Measurements from ENCODE around the gene TDRD9. TPM values are rescaled to one million over a fixed set of nuclear protein-coding genes. Genes with fewer than 3 reads are reported as not detected.

Gene TDRD9
- total RNA-seq, 2 experiments from 2014 or later, result 0.33 to 0.62 TPM

DNA sequence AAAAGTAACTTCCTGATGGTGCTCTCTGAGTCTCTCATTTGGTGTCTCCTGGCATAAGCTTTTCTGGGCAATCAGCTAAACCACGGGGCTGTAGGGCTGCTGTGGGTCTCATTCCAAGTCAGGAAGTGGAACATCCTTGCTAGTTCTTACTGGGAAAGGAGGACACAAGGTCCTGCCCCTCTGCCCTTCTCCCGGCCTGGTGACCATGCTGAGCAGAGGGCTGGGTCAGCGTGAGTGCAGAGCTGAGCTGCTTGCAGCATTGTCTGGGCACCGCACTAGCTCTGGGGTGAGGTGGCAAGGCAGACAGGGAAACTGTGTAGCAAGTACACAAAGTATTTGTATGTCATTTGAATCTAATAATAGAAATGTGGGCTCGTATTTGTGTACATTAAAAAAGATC is 112.3 kb downstream of the TDRD9 start:
- DNase-seq (no peak), ATAC-seq (ENCODE audit: low read depth) (no peak)
- Mint-ChIP-seq H3K27me3 (peaks cover 19% of the 10 kb centered on the region), H3K4me1 (no peaks in the 10 kb centered on the region), H3K4me3 (no peak overlapping the region), H3K36me3 (no peaks in the 10 kb centered on the region), H3K27ac (no peak overlapping the region), H3K9me3 (no peaks in the 10 kb centered on the region)
- POLR2A ChIA-PET, result no interaction called here

- Mint-ChIP-seq H3K27ac (no peak overlapping the region), H3K4me1 (no peaks in the 10 kb centered on the region), H3K4me3 (no peak overlapping the region), H3K36me3 (no peaks in the 10 kb centered on the region), H3K9me3 (no peaks in the 10 kb centered on the region), H3K27me3 (peaks cover 16% of the 10 kb centered on the region)
- ATAC-seq (ENCODE audit: low read depth) (no peak), DNase-seq (no peak)
- POLR2A ChIA-PET, result no interaction called here
Measured at GRCh38 chr14:104041430-104042104, 113.3 kb downstream of the TDRD9 start.

DNA sequence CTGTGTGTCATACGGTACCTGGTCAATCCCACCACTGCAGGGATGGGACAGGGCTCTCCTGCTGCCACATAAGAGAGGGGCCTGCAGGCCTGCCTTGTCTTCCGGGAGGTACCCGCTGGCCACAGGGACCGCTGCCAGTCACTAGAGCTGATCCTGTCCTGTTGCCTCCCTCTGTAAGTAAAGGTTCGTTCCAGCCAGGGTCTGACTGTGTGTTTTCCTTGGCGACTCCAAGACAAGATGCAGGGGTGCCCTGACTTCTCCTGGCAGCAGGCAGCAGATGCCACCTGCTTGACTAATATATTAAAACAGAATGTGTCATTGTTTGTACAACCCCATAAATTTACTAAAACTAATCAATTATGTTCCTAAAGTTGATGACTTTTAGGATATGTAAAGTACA is 115.8 kb downstream of the TDRD9 start:
- no peaks in the 10 kb centered on the region for H3K9me3 Mint-ChIP-seq
- POLR2A ChIA-PET, result no interaction called here
- H3K27me3 Mint-ChIP-seq, result peaks cover 25% of the 10 kb centered on the region
- H3K4me3 Mint-ChIP-seq, result no peak overlapping the region
- ATAC-seq (ENCODE audit: low read depth) (no peak), DNase-seq (no peak)
- peaks cover 6% of the 10 kb centered on the region for H3K4me1 Mint-ChIP-seq
- H3K27ac Mint-ChIP-seq, result no peak overlapping the region
- H3K36me3 Mint-ChIP-seq, result no peaks in the 10 kb centered on the region

DNA sequence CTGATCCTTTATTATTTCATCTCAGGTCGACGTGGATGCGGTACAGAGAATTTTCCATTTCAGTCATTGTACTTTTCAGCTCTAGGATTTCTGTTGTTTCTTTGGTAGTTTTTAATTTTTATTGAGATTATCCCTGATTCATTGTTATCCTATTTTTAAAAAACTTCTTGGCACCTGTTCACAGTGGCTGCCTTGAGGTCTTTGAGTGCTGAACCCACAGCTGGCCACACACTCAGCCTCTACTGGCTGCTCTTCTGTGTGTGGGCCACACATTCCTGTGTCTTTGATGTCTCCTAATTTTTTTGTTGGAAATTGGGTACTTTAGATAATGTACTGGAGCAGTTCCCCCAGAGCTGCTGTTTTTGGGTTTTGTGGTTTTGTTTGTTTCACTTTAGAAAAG is 119.5 kb downstream of the TDRD9 start:
- H3K27me3 Mint-ChIP-seq, result peaks cover 13% of the 10 kb centered on the region
- no peaks in the 10 kb centered on the region for H3K36me3 Mint-ChIP-seq

DNA sequence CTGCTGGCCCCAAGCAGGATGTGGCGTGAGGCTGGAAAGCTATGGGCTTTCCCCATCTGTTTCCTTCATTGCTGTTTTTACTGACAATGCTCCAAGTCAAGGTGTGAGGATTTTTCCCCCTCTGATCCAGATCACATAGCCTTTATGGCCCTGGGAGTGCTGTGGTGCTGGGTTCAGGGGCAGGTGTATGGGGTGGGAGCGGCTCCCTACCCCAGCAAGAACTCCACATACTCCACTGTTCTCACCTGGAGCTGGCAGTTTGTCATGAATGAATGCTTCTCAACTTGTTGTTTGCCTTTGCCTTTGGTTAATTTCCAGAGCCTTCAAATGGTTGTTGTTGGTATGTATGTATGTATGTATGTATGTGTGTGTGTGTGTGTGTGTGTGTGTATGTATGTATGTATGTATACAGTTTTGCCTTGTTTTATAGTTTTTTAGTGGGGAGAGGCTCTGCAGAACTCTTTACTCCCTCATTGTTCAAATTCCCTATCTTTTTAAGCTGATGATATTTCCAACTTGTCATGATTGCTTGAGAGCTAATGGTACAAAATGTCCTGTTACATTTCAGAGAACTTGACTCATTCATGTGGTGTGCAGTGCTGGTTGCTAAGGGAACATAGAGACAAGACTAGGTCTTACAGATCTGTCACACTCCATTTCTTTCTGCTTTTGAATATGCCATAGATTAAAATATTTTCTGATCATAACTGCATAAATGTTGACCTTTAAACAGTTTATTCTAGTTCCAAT is 120.7 kb downstream of the TDRD9 start:
- POLR2A ChIA-PET, result no interaction called here
- no peaks in the 10 kb centered on the region for H3K36me3 Mint-ChIP-seq
- DNase-seq (no peak), ATAC-seq (ENCODE audit: low read depth) (no peak)
- H3K4me3 Mint-ChIP-seq, result no peak overlapping the region
- no peak overlapping the region for H3K27ac Mint-ChIP-seq
- H3K9me3 Mint-ChIP-seq, result no peaks in the 10 kb centered on the region
- peaks cover 13% of the 10 kb centered on the region for H3K27me3 Mint-ChIP-seq
- peaks cover 7% of the 10 kb centered on the region for H3K4me1 Mint-ChIP-seq

More for the DNA sequence above, 119.5 kb downstream of the TDRD9 start:
- ATAC-seq (ENCODE audit: low read depth), result no peak
- DNase-seq, result no peak
- Mint-ChIP-seq H3K4me3 (no peak overlapping the region), H3K4me1 (peaks cover 7% of the 10 kb centered on the region), H3K9me3 (no peaks in the 10 kb centered on the region), H3K27ac (no peak overlapping the region)
- POLR2A ChIA-PET, result no interaction called here

DNA sequence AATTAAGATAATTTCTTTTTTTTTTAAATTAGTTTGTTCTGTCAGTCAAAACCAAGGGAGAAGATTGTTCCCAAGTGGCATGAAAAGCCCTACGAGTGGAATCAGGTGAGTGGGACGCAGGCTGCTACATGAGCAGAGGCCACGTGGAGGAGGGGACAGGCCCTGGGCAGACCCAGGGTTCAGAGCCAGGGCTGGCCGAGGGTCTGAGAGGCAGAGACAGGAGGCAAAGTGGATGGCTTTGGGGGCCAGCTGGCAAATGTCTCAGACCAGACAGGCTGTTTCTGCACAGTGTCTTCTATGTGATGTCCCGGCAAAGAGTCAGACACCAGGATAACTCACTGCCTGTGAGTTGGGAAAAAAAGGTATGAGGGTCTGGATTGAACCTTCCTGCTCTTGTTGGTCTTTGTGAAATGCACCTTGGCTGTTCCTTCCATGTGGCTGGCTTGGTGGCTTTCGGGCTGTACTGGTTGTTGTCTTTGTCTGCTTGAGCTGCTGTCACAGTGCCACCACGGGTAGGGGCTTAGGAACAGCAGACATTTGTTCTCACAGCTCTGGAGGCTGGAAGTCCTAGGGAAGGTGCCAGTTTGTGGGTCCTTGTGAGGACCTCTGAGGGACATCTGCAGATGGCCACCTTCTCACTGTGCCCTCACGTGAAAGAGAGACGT is 121.5 kb downstream of the TDRD9 start:
- DNase-seq (no peak), ATAC-seq (ENCODE audit: low read depth) (no peak)
- Mint-ChIP-seq H3K9me3 (no peaks in the 10 kb centered on the region), H3K27me3 (peaks cover 13% of the 10 kb centered on the region), H3K4me1 (peaks cover 7% of the 10 kb centered on the region), H3K36me3 (no peaks in the 10 kb centered on the region), H3K4me3 (no peak overlapping the region), H3K27ac (no peak overlapping the region)
- POLR2A ChIA-PET, result no interaction called here

DNA sequence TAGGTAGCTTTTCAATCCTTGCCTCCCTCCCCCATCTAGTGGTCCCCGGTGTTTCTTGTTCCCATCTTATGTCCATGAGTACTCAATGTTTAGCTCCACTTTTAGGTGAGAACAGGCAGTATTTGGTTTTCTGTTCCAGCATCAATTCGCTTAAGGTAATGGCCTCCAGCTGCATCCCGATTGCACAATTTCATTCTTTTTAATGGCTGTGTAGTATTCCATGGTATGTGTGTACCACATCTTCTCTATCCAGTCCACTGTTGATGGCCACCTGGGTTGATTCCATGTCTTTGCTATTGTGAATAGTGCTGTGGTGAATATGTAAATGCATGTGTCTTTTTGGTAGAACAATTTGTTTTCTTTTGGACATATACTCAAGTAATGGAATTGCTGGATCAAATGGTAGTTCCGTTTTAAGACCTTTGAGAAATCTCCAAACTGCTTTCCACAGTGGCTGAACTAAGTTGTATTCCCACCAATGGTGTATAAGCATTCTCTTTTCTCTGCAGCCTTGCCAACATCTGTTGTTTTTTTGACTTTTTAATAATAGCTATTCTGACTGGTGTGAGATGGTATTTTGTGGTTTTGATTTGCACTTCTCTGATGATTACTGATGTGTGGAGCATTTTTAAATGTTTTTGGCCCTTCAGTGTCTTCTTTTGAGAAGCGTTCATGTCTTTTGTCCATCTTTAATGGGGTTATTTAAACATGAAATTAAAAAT is 123.0 kb downstream of the TDRD9 start:
- DNase-seq (no peak), ATAC-seq (ENCODE audit: low read depth) (no peak)
- Mint-ChIP-seq H3K4me3 (no peak overlapping the region), H3K27me3 (peaks cover 15% of the 10 kb centered on the region), H3K27ac (no peak overlapping the region), H3K9me3 (no peaks in the 10 kb centered on the region), H3K36me3 (no peaks in the 10 kb centered on the region), H3K4me1 (peaks cover 7% of the 10 kb centered on the region)
- POLR2A ChIA-PET, result no interaction called here

DNA sequence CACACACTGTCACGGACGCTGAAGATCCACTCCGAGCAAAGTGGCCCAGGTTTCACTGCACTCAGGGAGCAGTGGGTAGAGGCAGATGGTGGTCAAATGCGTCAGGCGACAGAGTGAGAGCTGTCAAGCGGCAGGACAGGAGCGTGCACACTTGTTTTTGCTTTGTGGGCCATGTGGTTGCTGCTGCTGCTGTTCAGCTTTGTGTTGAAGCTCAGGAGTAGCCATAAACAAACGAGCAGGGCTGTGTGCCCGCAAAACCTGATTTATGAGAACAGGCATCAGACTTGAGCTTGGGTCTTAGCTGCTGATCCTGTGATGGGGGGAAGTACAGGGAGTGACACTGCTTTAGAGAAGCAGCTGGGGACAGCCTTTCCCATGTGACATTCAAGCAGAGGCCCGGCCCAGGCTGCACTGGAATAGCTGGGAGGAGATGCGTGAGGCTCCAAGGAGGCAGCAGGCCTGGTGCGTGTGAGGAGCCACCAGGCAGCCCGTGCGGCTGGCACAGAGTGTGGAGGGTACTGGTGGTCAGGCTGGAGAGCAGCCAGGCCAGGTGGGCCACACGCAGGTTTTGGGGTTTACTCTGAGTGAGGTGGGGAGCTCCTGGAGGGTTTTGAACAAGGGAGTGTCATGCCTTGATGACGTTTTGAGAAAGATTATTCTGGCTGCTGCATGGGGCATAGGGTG is 126.1 kb downstream of the TDRD9 start:
- Mint-ChIP-seq H3K9me3 (no peaks in the 10 kb centered on the region), H3K27me3 (peaks cover 29% of the 10 kb centered on the region), H3K36me3 (no peaks in the 10 kb centered on the region), H3K4me1 (no peaks in the 10 kb centered on the region), H3K27ac (no peak overlapping the region), H3K4me3 (no peak overlapping the region)
- POLR2A ChIA-PET, result no interaction called here
- no peak for DNase-seq
- ATAC-seq (ENCODE audit: low read depth), result no peak

DNA sequence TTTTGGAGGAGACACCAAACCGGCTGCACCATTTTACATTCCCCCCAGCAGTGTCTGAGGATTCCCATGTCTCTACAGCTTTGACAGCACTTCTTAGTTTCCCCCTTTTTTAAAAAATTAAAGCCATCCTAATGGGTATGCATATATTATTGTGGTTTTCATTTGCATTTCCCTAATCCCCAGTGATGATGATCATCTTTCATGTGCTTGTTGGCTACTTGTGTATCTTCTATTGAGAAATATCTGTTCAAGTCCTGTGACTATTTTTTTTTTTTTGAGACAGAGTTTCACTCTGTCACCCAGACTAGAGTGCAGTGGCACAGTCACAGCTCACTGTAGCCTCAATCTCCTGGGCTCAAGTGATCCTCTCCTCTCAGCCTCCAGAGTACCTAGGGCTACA is 134.0 kb downstream of the TDRD9 start:
- no peak for DNase-seq
- Mint-ChIP-seq H3K27ac (no peak overlapping the region), H3K27me3 (peaks cover 47% of the 10 kb centered on the region), H3K4me1 (no peaks in the 10 kb centered on the region), H3K36me3 (no peaks in the 10 kb centered on the region), H3K9me3 (no peaks in the 10 kb centered on the region), H3K4me3 (no peak overlapping the region)
- POLR2A ChIA-PET, result no interaction called here
- ATAC-seq (ENCODE audit: low read depth), result no peak

DNA sequence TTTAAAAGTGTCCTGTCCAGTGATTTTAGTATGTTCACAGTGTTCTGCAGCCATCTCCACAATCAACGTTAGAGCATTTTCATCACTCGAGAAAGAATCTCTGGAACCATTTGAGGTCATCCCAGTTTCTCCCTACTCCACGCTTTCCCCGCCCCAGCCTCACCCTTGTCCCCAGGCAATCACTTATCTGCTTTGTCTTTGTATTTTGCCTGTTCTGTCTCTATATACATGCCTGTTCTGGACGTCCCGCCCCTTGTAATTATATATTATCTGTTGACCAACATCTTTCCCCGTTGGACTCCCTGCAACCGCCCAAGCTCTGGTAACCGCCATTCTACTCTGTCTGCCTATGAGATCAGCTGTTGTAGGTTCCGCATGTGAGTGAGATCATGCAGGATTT is 135.7 kb downstream of the TDRD9 start:
- Mint-ChIP-seq H3K36me3 (no peaks in the 10 kb centered on the region), H3K4me1 (no peaks in the 10 kb centered on the region), H3K27me3 (peaks cover 37% of the 10 kb centered on the region), H3K4me3 (no peak overlapping the region), H3K27ac (no peak overlapping the region), H3K9me3 (no peaks in the 10 kb centered on the region)
- ATAC-seq (ENCODE audit: low read depth) (no peak), DNase-seq (no peak)
- POLR2A ChIA-PET, result no interaction called here

DNA sequence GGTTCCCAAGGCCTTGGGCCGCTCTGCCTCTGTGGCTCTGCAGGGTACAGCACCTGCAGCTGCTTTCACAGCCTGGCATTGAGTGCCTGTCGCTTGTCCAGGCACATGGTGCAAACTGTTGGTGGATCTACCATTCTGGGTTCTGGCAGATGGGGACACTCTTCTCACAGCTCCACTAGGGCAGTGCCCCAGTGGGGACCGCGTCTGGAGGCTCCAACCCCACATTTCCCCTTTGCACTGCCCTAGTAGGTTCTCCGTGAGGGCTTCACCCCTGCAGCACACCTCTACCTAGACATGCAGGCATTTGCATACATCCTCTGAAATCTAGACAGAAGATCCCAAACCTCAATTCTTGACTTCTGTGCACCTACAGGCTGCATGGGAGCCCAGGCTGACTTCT is 138.0 kb downstream of the TDRD9 start:
- POLR2A ChIA-PET, result no interaction called here
- ATAC-seq (ENCODE audit: low read depth), result no peak
- Mint-ChIP-seq H3K36me3 (no peaks in the 10 kb centered on the region), H3K9me3 (no peaks in the 10 kb centered on the region), H3K4me1 (no peaks in the 10 kb centered on the region), H3K27ac (no peak overlapping the region), H3K4me3 (no peak overlapping the region), H3K27me3 (peaks cover 21% of the 10 kb centered on the region)
- no peak for DNase-seq

- Mint-ChIP-seq H3K4me1 (no peaks in the 10 kb centered on the region), H3K36me3 (no peaks in the 10 kb centered on the region), H3K9me3 (no peaks in the 10 kb centered on the region), H3K4me3 (no peak overlapping the region), H3K27me3 (peaks cover 19% of the 10 kb centered on the region), H3K27ac (no peak overlapping the region)
- POLR2A ChIA-PET, result no interaction called here
- no peak for ATAC-seq (ENCODE audit: low read depth)
- DNase-seq, result no peak
Measured at GRCh38 chr14:104066719-104067295, 138.6 kb downstream of the TDRD9 start.

DNA sequence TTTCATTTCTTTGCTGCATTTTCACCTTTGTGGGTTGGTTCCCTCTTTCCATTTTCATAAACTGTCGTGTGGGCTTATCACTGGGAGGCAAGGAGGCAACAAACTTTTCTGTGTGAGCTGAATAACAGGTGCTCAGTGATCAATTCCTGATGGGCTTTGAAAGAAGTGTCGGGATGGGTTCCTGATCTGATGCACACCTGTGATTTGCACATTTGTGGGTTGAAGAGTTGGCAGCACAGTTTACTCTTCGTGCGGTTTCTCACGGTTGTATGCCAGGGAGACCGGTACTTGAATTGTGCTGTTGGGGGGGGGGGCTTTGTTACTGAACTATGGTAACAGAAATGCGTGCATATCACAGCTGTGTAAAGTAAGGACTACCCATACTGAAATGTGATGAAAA is 141.3 kb downstream of the TDRD9 start:
- Mint-ChIP-seq H3K9me3 (peaks cover 12% of the 10 kb centered on the region), H3K36me3 (no peaks in the 10 kb centered on the region), H3K27ac (no peak overlapping the region), H3K27me3 (peaks cover 7% of the 10 kb centered on the region), H3K4me1 (no peaks in the 10 kb centered on the region), H3K4me3 (no peak overlapping the region)
- ATAC-seq (ENCODE audit: low read depth) (no peak), DNase-seq (no peak)
- POLR2A ChIA-PET, result no interaction called here

Measured in activated naive CD8-positive, alpha-beta T cell treated with anti-CD3 and anti-CD28 coated beads, Interleukin-2, amount 10 ng/mL, durations not matched to agents 7 days and 5 days (primary cell).